EH (cell line): Measurements from ENCODE around the gene UNCX.

Experiments used
- DNase-seq: peaks from one replicate; pipeline ENCODE4 v3.0.0-alpha.2; 2015; ENCODE audit warnings: low read depth

The UNCX gene

DNA sequence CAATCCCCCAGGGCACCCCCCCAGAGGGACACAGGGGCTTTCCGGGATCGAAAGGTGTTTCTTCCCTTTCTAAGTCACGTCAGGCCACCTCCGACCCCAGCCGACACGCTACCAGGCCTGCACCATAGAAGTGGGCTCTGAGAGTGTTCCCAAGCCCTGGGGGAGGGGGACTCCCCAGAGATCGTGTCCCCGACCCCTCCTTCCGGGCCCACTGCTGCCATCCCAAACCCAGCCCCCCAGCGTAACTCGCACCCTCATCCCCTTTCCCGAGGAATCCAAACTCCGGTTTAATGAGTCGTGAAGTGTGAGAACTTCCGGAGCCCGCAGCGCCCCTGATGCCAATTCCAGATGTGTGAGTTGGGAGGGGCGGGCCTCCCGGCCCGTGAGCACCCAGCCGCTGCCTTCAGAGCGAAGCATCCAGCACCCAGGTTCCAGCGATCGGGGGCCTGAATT lies 11.3 kb downstream of the UNCX start:
- DNase-seq, result no peak

DNA sequence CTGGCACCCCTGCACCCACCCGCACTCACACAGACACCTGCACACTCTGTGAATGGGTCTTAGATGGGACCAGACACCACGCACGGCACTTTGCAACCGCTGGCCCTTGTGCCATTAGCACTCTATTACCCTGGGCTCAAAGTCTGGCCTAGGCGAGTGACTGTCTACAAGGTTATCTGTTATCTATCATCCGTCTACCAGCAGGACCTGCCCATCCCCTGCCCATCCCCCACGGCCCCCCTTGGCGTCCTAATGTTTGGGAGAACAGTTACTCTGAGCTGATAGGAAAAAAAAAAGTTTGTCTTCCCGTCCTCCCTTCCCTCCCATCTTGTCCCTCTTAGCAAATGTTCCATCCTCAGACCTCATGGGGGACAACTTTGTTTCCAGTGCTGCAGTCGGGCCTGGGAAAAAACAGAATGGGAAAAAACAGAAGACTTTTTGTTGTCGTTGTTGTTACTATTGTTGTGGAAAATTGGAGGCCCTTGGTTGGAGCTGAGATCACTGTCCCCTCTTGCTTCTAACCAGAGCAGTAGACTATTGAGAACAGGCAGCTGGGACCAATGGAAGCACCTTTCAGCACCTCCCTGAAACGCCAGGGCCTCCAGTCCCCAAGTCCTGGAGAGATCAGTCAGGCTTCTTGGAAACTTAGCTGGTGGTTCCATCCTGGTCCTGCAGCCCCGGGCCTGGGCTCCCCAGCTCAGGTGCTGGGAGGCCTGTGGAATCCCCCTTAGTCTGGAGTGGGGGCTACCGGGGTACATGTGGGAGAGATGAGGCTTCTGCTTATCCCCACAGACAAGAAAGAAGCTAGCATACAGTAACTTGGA lies 12.2 kb downstream of the UNCX start:
- no peak for DNase-seq

DNA sequence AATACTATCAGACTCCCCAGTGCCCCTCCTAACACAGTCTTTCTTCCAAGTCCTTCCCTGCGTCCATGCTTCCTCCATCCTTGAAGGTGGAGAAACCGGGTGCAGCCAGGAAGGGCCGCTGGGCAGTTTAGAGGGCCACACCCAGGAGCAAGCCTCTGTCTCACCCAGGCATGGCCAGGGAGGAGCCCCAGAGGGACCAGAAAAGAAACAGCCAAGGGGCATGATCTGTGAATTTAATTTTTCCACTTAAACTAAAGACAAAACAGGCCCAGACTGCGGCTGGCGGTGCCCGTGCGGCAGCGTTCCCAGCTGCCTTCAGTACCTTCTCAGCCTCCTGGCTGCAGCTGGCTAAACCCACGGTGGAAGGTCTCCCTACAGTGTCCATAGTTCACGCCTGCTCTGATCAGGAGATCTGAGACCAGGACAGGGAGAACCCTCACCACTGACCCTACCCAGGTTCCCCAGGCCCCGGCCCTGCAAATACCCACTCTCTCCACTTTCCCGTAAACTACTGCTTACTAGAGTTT lies 12.9 kb downstream of the UNCX start:
- DNase-seq, result no peak

DNA sequence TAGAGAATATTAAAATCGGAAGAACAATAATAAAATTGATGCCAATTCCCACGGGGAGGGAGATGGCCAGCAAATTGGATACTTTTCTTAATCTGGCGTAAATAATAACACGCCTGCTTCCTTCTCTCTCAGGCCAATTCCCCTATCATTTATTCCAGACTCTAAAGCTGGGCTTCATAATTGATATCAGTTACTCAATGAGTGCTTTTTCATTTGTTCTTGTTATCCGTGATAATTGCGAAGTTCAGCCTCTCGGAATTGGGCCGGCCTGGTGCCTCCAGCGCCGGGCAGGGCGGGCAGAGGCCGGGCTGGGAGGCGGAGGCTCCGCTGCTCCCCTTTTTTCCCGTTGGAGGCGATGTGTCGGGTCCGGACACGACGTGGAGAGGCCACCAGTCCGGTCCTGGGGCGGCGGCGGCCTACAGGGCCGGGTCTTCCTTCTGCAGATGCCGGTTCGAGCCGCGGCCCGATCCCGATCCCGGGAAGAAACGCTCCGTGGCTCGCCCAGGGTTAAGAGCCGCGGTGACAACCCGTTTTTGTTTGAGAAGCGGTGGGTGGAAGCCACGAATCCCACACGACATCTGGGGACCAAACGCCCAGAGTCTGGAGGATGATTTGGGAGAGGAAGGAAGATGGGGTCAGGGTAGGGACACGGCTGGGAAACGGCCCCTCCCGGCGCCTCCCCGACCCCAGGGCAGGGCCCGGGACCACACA lies 13.6 kb downstream of the UNCX start:
- DNase-seq, result no peak

DNA sequence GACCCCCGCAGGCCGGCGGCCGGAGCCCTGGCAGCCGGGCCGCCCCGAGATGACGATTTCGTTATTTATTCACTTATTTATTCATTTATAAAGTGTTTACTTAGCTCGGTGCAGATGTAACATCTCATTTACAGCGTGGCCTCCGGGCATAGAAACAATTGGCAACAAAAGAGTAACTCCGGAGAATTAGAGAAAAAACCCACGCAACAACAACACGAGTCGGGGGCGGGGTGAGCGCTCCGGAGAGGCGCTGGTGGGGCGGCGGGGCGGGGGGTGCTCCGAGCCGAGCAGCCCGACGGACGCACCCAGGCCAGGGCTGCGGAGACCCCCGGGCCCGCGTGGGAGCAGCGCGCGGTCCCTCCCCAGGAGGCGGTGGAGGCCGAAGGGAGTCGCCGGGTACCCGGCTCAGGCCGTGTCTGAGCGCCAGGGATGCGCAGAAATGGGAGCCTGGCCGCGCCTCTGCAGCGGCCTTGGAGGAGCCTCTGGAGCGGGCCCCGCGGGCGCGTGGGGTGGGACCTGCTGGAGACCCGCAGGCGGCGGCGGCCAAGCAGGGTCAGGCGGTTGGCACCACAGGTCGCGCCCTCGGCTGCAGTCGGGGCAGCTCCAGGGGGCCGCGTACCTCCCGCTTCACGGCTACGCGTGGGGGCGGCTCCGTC lies 14.3 kb downstream of the UNCX start:
- no peak for DNase-seq

DNA sequence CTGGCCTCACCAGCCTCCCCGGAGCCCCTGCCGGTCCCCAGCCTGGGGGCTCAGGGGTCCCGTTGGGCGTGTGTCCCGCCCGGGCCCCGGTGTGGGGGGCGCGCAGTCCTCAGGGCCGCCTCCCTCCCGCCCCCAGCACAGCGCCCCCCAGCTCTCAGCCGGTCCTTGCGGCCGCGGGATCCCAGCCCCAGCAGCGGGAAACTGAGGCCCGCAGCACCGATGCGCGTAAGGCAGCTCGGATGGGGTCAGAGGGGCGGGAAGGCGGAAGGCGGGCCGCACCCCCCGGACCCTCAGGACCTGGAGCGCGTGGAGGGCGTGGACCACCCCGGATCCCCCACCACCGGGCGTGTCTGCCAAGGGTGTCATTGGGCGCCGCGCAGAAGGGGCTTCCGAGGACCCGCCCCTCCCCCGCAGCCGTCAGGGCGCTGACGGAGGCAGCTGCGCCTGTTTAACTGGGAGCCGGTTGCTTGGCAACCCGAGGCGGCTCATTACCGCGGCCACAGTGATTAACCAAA lies 14.9 kb downstream of the UNCX start:
- DNase-seq, result peak; percentile 11

DNA sequence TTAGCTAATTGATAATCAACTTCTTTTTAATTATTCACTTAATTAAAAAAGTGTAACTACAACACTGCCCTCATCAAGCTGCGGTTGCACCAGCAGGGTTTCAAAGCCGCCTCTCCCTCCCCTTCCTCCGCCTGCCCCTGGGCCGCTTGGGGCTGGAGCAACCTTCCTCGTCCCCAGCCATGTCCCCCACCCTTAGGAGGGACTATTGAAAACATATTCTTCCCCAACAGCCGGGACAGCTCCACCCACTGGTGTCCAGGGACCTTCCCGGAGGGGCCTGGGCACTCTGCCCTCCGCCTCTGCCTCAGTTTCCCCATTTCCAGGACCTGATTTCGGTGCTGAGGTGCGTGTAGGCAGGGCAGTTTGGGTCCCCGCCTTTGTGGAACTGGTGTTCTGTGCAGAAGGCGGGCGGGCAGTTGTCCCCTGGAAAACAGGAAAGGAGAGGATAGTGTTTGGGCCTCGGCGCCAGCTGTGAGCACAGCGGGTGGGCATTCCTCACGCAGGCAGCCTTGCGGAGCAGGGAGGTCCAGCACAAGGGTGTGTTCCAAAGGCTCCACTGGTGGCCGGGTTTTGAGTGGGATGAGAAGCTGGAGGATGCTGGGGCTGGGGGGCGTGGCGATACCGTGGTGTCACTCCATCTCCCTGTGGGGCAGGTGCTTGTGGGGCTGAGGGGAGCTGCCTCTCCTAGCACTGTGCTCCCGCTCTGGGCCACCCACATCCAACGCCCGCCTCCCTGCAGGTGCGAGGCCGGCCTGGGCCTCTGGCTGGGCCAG lies 15.7 kb downstream of the UNCX start:
- DNase-seq, result no peak

DNA sequence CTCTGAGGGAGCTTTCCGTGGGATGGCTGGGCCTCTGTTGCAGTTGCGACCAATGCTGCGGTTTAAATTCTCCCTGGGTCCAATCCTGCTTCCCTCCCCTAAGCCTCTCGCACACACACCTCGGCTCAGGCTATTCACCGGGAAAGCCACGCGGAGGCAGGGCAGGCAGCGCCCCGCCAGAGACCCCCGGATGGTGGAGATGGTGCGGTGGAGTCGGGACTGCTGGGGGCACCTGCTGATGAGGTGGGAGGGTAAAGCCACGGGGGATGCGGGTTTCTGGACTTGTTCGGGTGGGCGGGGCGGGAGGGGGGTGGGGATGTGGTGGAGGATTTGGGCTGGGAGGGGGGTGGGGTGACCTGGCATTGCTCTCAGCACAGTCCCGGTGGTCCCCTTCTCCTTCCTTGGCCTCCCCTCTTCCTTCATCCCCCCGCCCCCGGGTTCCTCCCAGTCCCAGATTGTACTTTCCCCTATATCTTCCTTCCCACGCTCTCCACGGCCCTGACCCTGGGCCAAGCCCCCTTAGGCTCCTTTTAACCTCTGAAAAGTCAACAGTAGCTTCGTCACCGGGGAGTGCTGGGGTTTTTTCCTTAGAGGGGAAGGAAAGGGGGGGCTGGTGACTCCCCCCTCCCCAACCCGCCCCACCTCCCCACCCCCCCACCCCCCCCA lies 16.4 kb downstream of the UNCX start:
- no peak for DNase-seq

DNA sequence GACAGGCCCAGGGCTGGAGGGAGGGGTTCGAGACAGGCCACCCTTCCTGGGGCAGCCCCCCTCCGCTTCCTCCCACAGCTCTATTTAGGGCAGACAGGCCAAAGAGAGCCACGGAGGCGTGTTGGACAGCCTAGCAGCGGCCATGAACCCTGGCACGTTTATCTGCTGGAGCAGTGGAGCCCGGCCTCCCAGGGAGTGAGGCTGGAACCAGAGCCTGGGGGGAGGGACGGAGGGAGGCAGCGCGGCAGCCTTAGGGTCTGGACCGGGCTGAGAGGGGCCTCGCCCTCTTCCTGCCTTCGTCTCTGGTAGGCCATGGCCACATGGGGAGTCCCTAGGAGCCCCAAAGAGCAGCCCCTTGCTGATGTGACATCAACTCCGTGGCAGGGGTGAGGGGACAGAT lies 17.1 kb downstream of the UNCX start:
- no peak for DNase-seq

DNA sequence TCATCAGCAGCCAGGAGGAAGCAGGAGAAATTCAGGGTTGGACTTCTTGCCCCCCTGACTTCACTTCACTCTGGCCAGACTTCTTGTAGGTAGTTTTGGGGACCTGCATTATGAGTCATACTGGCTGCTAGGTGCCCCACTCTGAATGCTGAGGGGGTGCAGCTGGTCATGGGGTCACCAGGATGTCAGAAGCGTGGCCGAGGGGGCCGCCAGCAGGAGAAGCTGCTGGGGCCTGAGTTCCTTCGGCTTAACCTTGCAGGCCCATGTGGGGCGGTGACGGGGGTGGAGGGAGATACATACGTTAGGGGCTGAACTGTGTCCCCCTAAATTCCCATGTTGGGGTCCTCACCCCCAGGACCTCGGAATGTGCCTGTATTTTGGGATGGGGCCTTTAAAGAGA lies 18.2 kb downstream of the UNCX start:
- no peak for DNase-seq

DNA sequence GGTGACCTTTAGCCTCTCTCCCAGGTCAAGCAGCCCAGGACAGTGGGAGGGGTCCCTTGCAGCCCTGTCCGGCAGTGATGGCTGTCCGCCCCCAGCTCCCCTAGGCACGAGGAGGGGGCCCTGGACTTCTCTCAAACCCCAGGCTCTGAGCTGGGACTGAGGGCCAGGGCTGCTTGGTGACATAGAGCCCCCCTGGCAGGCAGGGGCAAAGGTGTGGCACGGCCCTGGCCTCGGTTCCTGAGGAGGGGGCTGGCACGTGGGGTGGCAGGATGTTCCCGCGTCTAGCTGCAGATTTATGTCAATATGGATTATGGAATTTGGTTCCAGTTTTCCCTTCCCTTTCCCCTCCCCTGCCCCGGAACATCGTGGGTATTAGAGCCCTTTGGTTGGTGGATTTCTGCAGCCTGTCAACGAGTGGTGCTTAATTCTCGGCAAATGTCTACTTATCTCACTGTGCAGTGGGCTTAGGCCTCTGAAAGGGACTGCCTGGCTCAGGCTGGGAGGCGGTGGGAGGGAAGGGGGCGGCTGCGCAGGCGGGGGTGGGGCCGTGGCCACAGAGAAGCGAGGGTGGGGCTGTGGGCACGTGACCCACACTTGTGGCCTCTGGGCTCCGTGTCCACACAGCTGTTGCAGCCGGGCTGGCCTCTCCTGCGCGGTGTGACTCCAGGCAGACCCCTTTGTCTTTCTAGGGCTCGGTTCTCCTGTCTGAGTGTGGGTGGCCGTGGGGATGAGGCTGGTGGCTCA lies 19.3 kb downstream of the UNCX start:
- no peak for DNase-seq

DNA sequence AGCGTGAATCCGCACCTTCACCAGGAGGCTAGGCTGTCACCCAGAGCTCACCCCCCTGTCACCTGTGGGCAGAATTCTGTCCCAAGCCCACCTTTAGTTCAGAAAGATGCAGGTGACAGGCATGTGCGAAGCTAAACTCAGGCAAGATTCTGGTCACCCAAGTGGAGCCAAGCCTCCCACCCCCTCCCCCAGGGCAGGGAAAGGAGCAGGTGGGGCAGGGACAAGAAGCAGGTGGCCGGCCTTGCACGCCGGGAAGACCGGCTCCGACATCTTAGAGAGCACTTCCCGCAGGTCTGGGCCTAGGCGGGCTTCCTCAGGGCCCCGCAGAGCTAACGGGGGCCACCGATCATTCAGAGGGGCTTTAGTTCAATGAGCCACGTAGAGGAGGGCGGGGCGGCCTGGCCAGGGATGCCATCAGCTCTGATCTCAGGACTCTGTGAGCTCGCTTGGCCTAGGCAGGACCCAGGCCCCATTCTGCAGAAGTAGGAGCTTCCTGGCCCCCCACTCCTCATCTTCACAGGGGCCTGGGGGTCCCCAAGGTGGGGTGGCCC lies 19.9 kb downstream of the UNCX start:
- DNase-seq, result no peak

DNA sequence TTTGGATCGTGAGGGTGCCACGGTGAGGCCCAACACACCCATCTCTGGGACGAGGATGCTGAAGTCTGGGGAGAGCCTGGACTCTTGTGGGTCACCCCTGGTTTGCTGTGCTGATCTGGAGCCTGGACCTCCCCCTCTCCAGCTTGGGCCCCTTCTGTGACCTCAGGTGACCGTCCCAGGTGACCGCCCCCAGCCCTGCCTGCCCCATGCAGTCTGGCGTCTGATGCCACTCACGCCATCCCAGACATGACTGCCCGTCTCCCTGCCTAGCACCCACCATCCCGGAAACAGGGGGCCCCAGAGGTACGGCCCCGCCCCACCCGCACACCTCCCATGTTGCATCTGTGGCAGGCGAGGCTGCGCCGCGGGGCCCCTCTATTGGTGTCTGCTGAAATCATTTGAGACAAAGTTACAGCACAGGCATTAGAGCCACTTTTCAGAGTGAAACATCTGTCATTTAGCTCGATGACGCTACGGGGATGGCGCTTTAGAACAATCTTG lies 21.1 kb downstream of the UNCX start:
- no peak for DNase-seq

DNA sequence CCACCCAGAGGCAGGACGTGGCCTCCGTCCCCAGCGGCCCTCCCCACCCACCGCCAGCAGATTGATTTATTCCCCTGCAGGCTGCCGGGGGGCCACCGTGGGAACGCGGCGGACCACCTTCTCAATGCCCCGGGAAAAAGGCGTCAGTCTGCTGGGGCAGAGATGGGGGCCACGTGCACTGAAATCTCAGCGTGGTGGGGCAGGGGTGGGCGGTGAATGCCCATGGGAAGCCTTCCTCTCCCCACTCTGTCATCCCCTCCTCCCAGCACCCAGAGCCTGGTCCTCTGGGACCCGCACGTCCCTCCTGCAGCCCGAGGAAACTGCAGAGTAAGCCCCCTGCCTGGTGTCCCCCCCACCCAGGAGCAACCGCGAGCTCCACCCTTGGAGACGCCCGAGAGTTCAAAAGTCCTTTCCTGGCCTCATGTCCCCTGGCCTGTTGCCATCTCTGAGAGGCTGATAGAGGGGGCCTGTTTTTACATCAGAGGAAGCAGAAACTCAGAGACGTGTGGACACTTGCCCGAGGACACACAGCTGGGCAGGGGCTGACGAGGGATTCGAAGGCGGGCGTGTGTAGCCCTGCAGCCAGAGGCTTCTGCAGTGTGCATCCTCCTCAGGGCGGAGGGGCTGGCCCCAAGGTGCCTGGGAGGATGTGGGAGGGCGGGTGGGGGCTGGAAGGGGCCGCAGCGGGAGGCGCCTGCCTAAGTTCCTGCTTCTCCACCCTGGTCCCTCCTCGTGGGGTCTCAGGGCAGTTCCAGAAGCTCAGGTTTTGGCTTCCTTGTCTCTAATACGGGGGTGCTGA lies 21.8 kb downstream of the UNCX start:
- DNase-seq, result no peak

DNA sequence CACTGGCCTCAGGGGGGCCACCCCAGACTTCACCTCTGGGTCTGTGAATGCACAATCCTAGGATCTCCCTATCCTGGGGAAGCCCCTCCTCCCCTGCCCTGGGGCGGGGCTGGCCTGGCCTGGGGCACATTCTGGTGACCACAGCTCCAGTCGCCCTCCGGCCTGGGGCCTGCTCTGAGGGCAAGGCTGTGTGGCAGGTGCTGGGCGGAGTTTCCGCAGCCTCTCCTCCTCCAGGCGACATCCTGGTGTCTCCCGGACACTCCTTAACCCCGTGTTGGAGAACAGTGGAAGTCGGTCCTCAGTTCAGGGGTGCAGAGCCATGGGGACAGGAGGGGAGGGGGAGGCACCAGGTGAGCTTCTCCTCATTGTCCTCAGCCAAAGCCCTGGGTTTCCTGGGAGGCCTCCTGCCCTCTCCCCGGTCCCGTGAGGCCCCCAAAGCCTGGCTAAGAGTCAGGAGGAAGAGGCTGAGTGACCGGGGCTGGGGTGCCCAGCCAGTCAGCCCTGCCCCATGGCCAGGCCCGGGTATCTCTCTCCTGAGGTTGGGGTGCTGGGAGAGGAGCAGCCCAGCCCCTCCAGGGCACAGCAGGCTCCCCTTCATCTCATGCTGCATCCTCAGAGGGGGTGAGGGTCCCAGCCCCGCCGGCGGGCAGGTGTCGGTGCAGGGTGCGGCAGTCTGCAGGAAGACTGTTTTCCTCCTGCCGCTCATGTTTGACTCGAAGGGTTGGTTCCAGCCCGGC lies 22.6 kb downstream of the UNCX start:
- DNase-seq, result no peak

DNA sequence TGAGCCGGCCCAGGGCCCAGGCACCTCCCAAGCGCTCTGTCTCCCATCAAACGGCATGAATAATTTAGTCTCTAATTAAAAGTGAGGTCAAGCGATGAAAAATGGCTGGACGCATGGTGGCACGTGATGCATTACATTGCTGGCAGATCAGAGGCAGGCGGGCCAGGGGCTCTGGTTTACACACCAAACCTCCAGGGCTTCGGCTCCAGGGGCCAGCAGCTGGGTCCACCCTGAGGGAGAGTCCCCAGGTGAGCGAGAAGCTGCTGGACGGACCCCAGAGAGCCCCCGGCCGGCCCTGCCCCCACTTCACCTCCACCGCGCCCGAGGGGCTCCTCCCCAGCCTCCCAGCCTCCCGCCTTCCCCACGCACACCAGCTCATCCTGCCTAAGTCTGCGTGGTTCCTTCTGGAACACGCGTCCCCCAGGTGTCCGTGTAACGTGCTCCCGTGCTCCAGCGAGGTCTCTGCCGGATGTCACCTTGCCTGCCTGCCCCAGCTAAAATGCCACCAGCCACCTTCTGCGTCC lies 23.2 kb downstream of the UNCX start:
- no peak for DNase-seq

DNA sequence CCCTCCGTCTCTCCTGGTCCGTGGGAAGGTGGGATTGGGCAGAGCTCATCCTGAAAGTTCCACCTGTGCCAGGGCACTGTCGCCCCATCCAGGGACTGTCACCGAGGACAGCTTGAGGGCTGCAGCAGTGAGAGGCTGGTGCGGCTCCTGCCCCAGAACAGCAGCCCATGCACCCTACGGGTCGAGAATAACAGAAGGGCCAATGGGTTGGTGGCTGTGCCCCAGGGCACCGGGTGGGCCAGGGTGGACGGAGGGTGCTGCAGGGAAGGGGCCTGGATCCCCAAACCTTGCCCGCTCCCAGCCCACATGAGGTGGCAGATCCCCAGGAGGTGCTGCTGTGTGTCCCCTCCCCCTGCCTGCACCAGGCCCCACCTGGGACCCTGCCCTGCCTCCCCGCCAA lies 23.9 kb downstream of the UNCX start:
- no peak for DNase-seq

DNA sequence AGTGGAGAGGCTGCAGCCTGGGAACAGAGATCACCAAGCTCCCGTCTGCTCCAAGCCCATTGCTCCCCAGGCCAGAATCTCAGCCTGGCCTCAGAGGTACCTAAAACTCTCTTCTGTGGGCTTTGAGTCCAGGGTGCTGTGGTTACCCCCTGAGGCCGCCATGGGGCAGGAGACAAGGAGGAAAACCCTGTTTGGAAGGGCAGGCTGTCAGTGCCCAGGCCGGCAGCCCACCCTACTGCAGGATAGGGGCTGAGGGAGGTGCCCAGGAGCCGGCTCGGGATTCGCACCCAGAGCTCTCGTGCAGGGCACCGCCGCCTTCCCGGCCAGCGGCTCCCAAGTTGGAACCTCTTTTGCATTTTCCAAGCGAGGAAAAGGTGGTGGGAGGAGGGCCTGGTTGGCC lies 24.5 kb downstream of the UNCX start:
- no peak for DNase-seq
